Measurements from ENCODE around the gene PLAAT3. TPM values are rescaled to one million over a fixed set of nuclear protein-coding genes. Genes with fewer than 3 reads are reported as not detected.

Gene PLAAT3
- total RNA-seq, 1 donor from 2014 or later, result 70.3 TPM

GRCh38 chr11:63569570-63569969 lies 44.7 kb downstream of the PLAAT3 start:
- H3K9me3 ChIP-seq, result no peaks in the 10 kb centered on the region
- ATAC-seq (no peak), DNase-seq (no peak)
- no peak for TF ChIP-seq CTCF (IDR thresholded peaks at IDR 0.05)
- no peak overlapping the region for H3K27ac ChIP-seq
- H3K36me3 ChIP-seq, result no peaks in the 10 kb centered on the region
- no peak overlapping the region for H3K4me3 ChIP-seq
- intact Hi-C loops (cut with DNase I), result no loop called here
- H3K27me3 ChIP-seq, result no peaks in the 10 kb centered on the region
- H3K4me1 ChIP-seq, result peaks cover 26% of the 10 kb centered on the region

GRCh38 chr11:63567044-63567840 lies 47.0 kb downstream of the PLAAT3 start:
- no peak for TF ChIP-seq CTCF (IDR thresholded peaks at IDR 0.05)
- no peaks in the 10 kb centered on the region for H3K27me3 ChIP-seq
- intact Hi-C loops (cut with DNase I), result no loop called here
- no peaks in the 10 kb centered on the region for H3K36me3 ChIP-seq
- H3K27ac ChIP-seq, result peak overlapping the region; percentile 27
- ATAC-seq, result peak; percentile 77
- no peak for DNase-seq
- H3K4me3 ChIP-seq, result no peak overlapping the region
- H3K4me1 ChIP-seq, result peaks cover 15% of the 10 kb centered on the region
- no peaks in the 10 kb centered on the region for H3K9me3 ChIP-seq

GRCh38 chr11:63564784-63565350 lies 49.4 kb downstream of the PLAAT3 start:
- Histone ChIP-seq H3K4me3 (no peak overlapping the region), H3K4me1 (peaks cover 19% of the 10 kb centered on the region), H3K27ac (peak overlapping the region; percentile 58), H3K9me3 (no peaks in the 10 kb centered on the region), H3K27me3 (no peaks in the 10 kb centered on the region), H3K36me3 (no peaks in the 10 kb centered on the region)
- DNase-seq (no peak), ATAC-seq (peak; percentile 60)
- intact Hi-C loops (cut with DNase I), result no loop called here
- TF ChIP-seq CTCF (IDR thresholded peaks at IDR 0.05), result no peak

- no peaks in the 10 kb centered on the region for H3K36me3 ChIP-seq
- H3K4me1 ChIP-seq, result peaks cover 25% of the 10 kb centered on the region
- DNase-seq (no peak), ATAC-seq (no peak)
- no peak for TF ChIP-seq CTCF (IDR thresholded peaks at IDR 0.05)
- no peaks in the 10 kb centered on the region for H3K27me3 ChIP-seq
- H3K9me3 ChIP-seq, result no peaks in the 10 kb centered on the region
- H3K4me3 ChIP-seq, result no peak overlapping the region
- intact Hi-C loops (cut with DNase I), result no loop called here
- peak overlapping the region; percentile 58 for H3K27ac ChIP-seq
These were observed 50.0 kb downstream of the PLAAT3 start for GRCh38 chr11:63564056-63564774.

- no peak within 1 kb of the TSS for H3K4me3 ChIP-seq
- H3K4me1 ChIP-seq, result peaks cover 25% of the 10 kb centered on the region
- H3K27ac ChIP-seq, result peak within 1 kb of the TSS; percentile 58
- intact Hi-C loops (cut with DNase I), result no loop called here
- H3K9me3 ChIP-seq, result no peaks in the 10 kb centered on the region
- no peak for ATAC-seq
- H3K27me3 ChIP-seq, result no peaks in the 10 kb centered on the region
- H3K36me3 ChIP-seq, result no peaks in the 10 kb centered on the region
- DNase-seq, result no peak
- no peak for TF ChIP-seq CTCF (IDR thresholded peaks at IDR 0.05)
These were observed 50.8 kb downstream of the PLAAT3 start, which contains the start of gene PLAAT2 for GRCh38 chr11:63563201-63564055. PLAAT2 (minus strand) TSS chr11:63563379; CDS start chr11:63563324, 55 bp downstream.

Measured in upper lobe of right lung (tissue), 1 donor.